OCI-LY3 (cell line): Measurements from ENCODE around the gene RBM4B.

Experiments
- EZH2phosphoT487 ChIP-seq: fragments of 200-600 bp; shearing (Covaris generic); IDR thresholded peaks from 2 replicates; pipeline ENCODE4 v1.6.1; 2018; ENCODE audit warnings: antibody characterized with exemption, mixed run types, low read depth
- TF ChIP-seq, protein P1 (sequence below): fragments of 200-600, 300-600 bp; sonication (generic); IDR thresholded peaks from 2 replicates; pipeline ENCODE4 v1.5.1; 2014; ENCODE audit warnings: antibody characterized with exemption, low read length, low read depth

DNA sequence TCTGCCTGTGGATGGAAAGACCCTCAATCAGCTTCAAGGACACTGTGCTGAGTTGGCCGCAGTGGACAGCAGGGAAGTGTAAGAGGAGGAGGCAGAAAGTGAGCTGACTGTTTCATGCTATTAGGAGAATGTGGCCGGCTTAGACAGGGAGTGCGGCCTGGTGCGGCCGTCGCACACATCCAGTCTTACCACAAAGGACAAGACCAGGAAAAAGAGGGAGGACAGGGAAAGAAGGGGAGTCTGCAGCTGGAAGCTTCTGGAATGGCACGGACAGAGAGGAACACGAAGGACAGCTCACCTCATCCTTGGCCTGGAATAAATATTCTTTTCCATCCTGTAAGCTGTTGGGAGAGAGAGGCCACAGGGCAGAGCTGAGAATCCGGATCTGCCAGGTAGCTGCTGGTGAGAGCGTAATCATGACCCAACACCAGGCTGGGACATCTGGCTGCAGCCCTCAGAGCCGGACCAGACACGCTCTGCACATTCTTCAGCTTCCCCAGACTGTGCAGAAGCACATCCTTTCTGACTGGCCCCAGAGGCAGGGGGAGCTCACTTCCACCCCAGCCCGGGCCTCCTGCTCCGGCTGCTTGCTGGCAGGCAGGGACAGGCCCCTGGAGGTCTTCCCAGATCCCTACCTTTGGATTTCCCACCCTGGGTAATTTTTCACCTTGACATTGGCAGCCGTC, 8.6 kb upstream of the RBM4B start:
- TF ChIP-seq, protein P1, sequence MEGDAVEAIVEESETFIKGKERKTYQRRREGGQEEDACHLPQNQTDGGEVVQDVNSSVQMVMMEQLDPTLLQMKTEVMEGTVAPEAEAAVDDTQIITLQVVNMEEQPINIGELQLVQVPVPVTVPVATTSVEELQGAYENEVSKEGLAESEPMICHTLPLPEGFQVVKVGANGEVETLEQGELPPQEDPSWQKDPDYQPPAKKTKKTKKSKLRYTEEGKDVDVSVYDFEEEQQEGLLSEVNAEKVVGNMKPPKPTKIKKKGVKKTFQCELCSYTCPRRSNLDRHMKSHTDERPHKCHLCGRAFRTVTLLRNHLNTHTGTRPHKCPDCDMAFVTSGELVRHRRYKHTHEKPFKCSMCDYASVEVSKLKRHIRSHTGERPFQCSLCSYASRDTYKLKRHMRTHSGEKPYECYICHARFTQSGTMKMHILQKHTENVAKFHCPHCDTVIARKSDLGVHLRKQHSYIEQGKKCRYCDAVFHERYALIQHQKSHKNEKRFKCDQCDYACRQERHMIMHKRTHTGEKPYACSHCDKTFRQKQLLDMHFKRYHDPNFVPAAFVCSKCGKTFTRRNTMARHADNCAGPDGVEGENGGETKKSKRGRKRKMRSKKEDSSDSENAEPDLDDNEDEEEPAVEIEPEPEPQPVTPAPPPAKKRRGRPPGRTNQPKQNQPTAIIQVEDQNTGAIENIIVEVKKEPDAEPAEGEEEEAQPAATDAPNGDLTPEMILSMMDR: no peak
- TF ChIP-seq EZH2phosphoT487: no peak
